Endodermal cell (in vitro differentiated cells): ENCODE measurements around the gene CHMP1A. TPM values are rescaled to one million over a fixed set of nuclear protein-coding genes. Genes with fewer than 3 reads are reported as not detected.

ENCODE experiments used
- DNase-seq: peaks from one replicate; pipeline ENCODE4 v3.0.0-alpha.2; 2017
- H3K27ac ChIP-seq: 2 replicates; pipeline ENCODE4 v1.5.1; 2013; ENCODE audit warnings: mild to moderate bottlenecking, low read depth, low read length, moderate library complexity
- H3K27me3 ChIP-seq: 2 replicates; pipeline ENCODE4 v1.6.1; 2013; ENCODE audit warnings: mild to moderate bottlenecking, low read length, moderate library complexity; ENCODE audit not compliant: insufficient read depth, control insufficient read depth, poor library complexity, severe bottlenecking
- H3K36me3 ChIP-seq: 2 replicates; pipeline ENCODE4 v1.7.0; 2013; ENCODE audit warnings: mild to moderate bottlenecking, low read length, moderate library complexity; ENCODE audit not compliant: control insufficient read depth, insufficient read depth
- H3K4me1 ChIP-seq: one replicate; pipeline ENCODE4 v1.7.0; 2013; ENCODE audit warnings: low read length; ENCODE audit not compliant: control insufficient read depth, insufficient read depth
- H3K4me3 ChIP-seq: 2 replicates; pipeline ENCODE4 v1.5.1; 2013; ENCODE audit warnings: mild to moderate bottlenecking, low read length, moderate library complexity
- H3K9ac ChIP-seq: 2 replicates; pipeline ENCODE4 v1.6.1; 2013; ENCODE audit warnings: mild to moderate bottlenecking, low read length, moderate library complexity; ENCODE audit not compliant: poor library complexity, severe bottlenecking; ENCODE audit errors: extremely low read depth
- H3K9me3 ChIP-seq: 2 replicates; pipeline ENCODE4 v1.6.1; 2013; ENCODE audit warnings: mild to moderate bottlenecking, low read length, moderate library complexity; ENCODE audit not compliant: control insufficient read depth
- H3K27ac Mint-ChIP-seq: 2 replicates; pipeline ENCODE4 v1.8.0; 2020; ENCODE audit warnings: mixed read lengths
- H3K27me3 Mint-ChIP-seq: 2 replicates; pipeline ENCODE4 v1.8.0; 2021; ENCODE audit warnings: mild to moderate bottlenecking, mixed read lengths; ENCODE audit not compliant: insufficient read depth
- H3K36me3 Mint-ChIP-seq: 2 replicates; pipeline ENCODE4 v1.8.0; 2020; ENCODE audit warnings: low read depth, mixed read lengths
- H3K4me1 Mint-ChIP-seq: 2 replicates; pipeline ENCODE4 v1.8.0; 2020; ENCODE audit warnings: mixed read lengths
- H3K4me3 Mint-ChIP-seq: 2 replicates; pipeline ENCODE4 v1.8.0; 2020; ENCODE audit warnings: mild to moderate bottlenecking, moderate library complexity, mixed read lengths
- H3K9me3 Mint-ChIP-seq: 2 replicates; pipeline ENCODE4 v1.8.0; 2020; ENCODE audit warnings: mild to moderate bottlenecking, mixed read lengths
- WGBS, 2 experiments: methylation state at CpG; one replicate each; pipeline versions ENCODE4 v1.1.5 to v1.1.7; 2013; ENCODE audit warnings: missing lambda C conversion rate in 2 of 2, mixed read lengths in 1 of 2; ENCODE audit not compliant: insufficient coverage in 1 of 2, insufficient read length in 1 of 2; 5-methylcytosine and 5-hydroxymethylcytosine counted together
- total RNA-seq, 2 donors: library from RNA; stranded (reverse); fragmentation: NEBNext Ultra II Directional in 1 of 2; extraction: Animal tissue kit (Norgen Biotek cat#: 25700) in 1 of 2; gene quantifications; 2 replicates in 1 of 2; 3 replicates in 1 of 2; pipeline ENCODE4 v1.2.1, GENCODE V29; 2021
- TF ChIP-seq, protein P1 (sequence below): fragments of 200-600 bp; sonication (generic); conservative IDR thresholded peaks from 2 replicates; pipeline ENCODE4 v1.5.0; 2021; ENCODE audit warnings: antibody characterized with exemption, mild to moderate bottlenecking

The CHMP1A gene
- total RNA-seq, 2 donors from 2014 or later: 104 to 106 TPM

DNA sequence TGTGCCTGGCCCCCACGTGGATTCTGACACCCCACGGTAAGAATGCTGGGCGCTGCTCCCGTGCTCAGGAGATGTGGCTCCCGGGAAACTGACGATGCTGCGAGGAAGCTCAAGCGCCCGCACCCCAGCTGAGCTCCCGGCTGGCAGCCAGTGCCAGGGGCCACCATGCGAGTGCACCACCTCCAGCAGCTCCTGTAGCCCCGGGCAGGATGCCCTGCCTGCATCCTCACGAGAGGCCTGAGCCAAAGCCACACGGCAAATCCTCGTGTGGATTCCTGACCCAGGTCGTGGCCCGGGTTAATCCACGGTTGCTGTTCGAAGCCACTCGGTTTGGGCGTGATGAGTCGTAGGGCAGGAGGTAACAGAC is 55.6 kb downstream of the CHMP1A start:
- H3K36me3 Mint-ChIP-seq: no peaks in the 10 kb centered on the region
- H3K9me3 Mint-ChIP-seq: no peaks in the 10 kb centered on the region
- peaks cover 7% of the 10 kb centered on the region for H3K4me1 Mint-ChIP-seq
- TF ChIP-seq, protein P1, sequence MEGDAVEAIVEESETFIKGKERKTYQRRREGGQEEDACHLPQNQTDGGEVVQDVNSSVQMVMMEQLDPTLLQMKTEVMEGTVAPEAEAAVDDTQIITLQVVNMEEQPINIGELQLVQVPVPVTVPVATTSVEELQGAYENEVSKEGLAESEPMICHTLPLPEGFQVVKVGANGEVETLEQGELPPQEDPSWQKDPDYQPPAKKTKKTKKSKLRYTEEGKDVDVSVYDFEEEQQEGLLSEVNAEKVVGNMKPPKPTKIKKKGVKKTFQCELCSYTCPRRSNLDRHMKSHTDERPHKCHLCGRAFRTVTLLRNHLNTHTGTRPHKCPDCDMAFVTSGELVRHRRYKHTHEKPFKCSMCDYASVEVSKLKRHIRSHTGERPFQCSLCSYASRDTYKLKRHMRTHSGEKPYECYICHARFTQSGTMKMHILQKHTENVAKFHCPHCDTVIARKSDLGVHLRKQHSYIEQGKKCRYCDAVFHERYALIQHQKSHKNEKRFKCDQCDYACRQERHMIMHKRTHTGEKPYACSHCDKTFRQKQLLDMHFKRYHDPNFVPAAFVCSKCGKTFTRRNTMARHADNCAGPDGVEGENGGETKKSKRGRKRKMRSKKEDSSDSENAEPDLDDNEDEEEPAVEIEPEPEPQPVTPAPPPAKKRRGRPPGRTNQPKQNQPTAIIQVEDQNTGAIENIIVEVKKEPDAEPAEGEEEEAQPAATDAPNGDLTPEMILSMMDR: no peak
- Histone ChIP-seq H3K9ac (no peak overlapping the region), H3K9me3 (no peaks in the 10 kb centered on the region), H3K27me3 (no peaks in the 10 kb centered on the region), H3K4me3 (no peak overlapping the region), H3K36me3 (no peaks in the 10 kb centered on the region), H3K4me1 (no peaks in the 10 kb centered on the region), H3K27ac (no peak overlapping the region)
- H3K27ac Mint-ChIP-seq: no peak overlapping the region
- no peak overlapping the region for H3K4me3 Mint-ChIP-seq
- no peaks in the 10 kb centered on the region for H3K27me3 Mint-ChIP-seq
- 69 to 79% methylated on average over 21 to 22 of the region's 22 CpGs for WGBS, 2 experiments
- no peak for DNase-seq

DNA sequence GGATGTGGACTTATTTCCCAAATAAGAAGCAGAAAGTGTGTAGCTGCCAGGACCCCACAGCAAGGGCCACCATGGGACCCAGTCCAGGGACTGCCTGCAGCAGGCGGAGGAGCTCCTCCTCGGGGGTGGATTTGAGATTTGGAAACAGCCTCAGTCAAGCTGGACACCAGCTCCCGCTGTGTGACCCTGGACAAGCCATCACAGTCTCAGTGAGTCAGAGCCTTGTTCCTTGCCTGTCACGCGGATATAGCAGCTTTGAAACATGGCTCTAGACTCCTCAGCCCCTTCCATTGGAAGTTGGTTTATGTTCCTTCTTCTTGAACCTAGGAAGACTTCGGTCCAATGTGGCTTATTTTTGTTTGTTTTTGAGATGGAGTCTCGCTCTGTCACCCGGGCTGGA is 56.6 kb downstream of the CHMP1A start:
- H3K27me3 Mint-ChIP-seq: no peaks in the 10 kb centered on the region
- Histone ChIP-seq H3K27ac (no peak overlapping the region), H3K36me3 (no peaks in the 10 kb centered on the region), H3K4me3 (no peak overlapping the region), H3K27me3 (no peaks in the 10 kb centered on the region), H3K4me1 (no peaks in the 10 kb centered on the region), H3K9ac (no peak overlapping the region), H3K9me3 (no peaks in the 10 kb centered on the region)
- WGBS, 2 experiments: 94 to 95% methylated on average over 6 to 8 of the region's 8 CpGs
- H3K4me1 Mint-ChIP-seq: peaks cover 7% of the 10 kb centered on the region
- H3K27ac Mint-ChIP-seq: no peak overlapping the region
- TF ChIP-seq, protein P1: no peak
- H3K4me3 Mint-ChIP-seq: no peak overlapping the region
- DNase-seq: no peak
- no peaks in the 10 kb centered on the region for H3K9me3 Mint-ChIP-seq
- no peaks in the 10 kb centered on the region for H3K36me3 Mint-ChIP-seq

DNA sequence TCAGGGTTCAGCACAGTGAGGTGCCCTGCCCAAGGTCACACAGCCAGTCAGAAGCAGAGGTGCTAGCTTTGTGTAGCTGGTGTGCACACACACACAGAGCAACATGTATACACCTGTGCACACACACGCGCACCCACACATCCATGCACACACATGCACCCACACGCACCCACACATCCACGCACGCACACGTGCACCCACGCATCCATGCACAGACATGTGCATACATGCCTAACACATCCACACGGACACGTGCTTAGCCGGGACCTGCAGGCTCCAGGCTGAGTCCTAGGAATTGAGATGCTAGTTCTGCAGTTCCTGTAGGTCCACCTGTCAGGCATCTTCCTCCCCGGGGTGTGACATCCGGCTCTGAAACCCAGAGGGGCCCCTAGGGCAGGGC is 57.1 kb downstream of the CHMP1A start:
- H3K27ac ChIP-seq: no peak overlapping the region

More for the DNA sequence above, 57.1 kb downstream of the CHMP1A start:
- Mint-ChIP-seq H3K4me1 (peaks cover 7% of the 10 kb centered on the region), H3K27me3 (no peaks in the 10 kb centered on the region), H3K4me3 (no peak overlapping the region), H3K27ac (no peak overlapping the region), H3K9me3 (no peaks in the 10 kb centered on the region), H3K36me3 (no peaks in the 10 kb centered on the region)
- Histone ChIP-seq H3K4me3 (no peak overlapping the region), H3K27me3 (no peaks in the 10 kb centered on the region), H3K9me3 (no peaks in the 10 kb centered on the region), H3K36me3 (no peaks in the 10 kb centered on the region), H3K4me1 (no peaks in the 10 kb centered on the region), H3K9ac (no peak overlapping the region)
- TF ChIP-seq, protein P1: no peak
- no peak for DNase-seq
- WGBS, 2 experiments: 91 to 95% methylated on average over 10 to 12 of the region's 12 CpGs
